NCI-H2171 treated with DMSO at 0.1 percent for 48 hours (cell line): ENCODE results near the gene CNN2.
A peak's percentile ranks its signal among the peaks of the same experiment; 100 is the strongest.

Source experiments
- DNase-seq: peaks from one replicate; lab custom pipeline; 2025; lab: John Stamatoyannopoulos, UW

CNN2 gene

DNA sequence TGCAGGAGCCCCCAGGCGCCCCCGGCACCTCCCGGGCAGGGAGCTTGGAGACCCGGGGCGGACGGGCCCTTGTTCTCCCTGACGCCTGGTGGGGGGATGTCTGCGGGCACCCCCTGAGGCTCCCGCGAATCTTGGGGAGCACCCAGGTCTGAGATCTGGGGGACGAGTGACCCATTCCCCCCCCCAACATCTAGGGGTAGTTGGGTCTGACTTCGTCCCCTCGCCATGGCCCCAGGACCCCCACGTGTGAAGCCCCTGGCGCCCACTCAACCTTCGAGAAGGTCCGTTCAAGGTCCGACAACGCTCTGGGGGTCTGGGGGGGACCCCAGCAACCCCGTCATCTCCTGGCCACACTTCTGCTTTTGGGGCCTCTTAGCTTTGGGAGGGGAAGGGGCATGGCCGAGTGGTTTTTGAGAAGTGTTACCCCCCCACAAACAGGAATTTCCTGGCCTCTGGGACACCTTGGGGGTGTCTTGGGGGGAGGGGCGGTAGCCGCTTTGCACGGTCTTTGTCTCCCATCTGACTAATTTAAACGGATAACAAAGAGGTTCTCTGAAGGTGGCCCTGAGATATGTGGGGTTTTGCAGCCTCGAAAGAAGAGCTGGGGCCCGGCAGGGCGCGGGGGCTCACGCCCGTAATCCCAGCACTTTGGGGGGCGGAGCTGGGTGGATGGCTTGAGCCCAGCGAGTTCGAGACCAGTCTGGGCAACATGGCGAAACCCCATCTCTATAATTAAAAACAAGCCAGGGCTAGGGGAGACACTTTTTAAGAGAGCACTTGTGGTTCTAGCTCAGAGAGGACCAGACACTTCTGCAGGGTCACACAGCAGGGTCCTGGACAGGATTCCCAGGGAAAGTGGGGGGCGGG is 608 bp downstream of the CNN2 start:
- peak; percentile 13 for DNase-seq

DNA sequence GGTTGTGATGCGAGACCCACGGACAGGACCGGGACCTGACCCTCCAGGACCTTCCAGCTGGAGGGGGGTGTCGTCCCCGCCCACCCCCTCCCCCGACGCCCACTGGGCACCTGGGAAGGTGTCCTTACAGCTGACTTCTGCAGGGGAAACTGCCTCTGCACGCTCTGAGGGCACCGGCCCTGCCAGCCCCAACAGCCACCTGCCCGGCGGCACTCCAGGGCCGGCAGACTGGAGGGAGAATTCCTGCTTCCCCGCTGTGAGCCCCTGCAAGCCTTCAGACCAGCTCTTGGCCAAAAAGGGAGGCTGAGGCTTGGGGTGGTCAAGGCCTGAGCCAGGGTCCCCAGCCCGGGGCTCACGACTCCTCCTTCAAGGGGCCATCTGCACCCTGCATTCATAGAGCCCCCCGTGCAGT is 1.2 kb downstream of the CNN2 start:
- DNase-seq, result no peak

DNA sequence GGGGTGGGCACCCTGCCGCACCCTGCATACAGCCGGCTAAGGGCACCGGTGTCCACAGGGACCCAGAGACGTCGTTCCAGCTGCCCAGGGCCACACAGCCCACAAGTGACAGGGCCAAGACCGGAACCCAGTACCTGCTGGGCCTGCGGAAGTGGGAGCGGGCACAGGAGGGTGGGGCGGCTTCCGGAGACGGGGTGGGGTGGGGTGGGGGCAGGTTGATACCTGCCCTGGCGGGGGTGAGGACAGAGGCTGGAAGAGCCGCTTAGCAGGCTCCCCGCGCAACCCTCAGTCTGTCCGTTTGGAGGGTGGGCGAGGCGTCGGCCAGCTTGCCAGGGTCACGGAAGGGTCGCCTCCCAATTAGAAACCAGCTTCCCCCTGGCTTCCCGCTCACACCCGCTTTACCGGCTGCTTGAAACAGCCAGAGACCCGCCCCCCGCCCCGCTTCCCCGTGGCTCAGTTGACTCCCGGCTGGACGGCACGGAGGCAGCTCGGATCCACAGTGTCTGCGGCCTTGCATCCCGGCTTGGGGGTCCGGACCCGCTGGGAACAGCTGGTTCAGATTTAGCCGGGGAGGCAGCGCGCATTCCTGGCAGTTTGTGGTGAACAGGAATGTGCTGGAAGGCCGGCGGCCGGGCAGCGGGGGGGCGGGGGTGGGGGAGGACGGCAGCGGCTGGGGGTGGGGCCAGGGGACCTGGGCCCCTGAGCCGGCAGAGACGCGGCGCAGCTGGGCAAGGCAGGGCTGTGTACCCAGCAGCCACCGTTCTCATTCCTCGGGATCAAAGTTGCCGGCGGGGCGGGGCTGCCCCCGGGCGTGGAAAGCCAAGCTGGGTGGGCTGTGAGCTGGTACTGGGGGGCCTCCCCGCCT is 1.9 kb downstream of the CNN2 start:
- peak; percentile 25 for DNase-seq

DNA sequence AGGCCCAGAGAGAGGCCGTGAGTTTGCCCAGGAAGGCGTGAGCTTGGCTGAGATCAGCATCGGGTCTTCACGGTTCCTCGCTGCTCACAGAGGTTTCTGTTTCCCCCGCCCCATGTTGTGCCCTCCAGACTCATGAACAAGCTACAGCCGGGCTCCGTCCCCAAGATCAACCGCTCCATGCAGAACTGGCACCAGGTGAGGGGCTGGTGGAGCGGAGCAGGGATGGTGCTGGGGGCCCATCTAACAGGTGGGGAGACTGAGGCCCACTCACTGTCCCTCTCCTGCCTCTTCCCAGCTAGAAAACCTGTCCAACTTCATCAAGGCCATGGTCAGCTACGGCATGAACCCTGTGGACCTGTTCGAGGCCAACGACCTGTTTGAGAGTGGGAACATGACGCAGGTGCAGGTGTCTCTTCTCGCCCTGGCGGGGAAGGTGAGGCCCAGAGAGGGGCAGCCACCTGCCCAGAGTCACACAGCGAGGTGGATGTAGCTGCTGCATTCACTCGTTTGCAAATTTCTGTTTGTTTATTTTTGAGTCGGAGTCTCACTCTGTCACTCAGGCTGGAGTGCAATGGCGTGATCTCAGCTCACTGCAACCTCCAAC is 6.0 kb downstream of the CNN2 start:
- DNase-seq, result no peak

DNA sequence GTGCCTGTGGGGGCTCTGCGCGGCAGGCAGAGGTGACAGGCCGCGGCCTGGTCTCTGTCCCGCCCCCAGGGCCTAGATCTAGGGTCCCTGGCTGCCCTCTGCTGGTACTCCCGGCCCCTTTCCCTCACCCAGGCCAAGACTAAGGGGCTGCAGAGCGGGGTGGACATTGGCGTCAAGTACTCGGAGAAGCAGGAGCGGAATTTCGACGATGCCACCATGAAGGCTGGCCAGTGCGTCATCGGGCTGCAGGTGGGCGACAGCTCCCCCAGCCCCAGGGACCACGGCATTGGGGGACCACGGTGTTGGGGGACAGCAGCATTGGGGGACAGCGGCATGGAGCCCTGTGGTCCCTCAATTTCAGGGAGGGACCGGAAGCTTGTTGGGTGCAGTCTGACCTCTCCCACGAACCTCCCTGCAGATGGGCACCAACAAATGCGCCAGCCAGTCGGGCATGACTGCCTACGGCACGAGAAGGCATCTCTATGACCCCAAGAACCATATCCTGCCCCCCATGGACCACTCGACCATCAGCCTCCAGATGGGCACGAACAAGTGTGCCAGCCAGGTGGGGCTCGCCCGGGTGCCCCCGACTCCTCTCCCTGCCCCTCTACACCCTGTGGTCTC is 9.7 kb downstream of the CNN2 start:
- DNase-seq, result no peak

DNA sequence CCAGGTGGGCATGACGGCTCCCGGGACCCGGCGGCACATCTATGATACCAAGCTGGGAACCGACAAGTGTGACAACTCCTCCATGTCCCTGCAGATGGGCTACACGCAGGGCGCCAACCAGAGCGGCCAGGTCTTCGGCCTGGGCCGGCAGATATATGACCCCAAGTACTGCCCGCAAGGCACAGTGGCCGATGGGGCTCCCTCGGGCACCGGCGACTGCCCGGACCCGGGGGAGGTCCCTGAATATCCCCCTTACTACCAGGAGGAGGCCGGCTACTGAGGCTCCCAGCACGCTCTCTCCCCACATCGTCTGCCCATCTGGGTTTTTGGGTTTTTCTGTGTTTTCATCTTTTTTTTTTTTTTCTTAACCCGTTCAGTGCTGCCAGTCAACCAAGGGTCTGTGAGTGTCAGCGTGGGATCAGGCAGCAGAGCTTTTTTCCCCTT is 11.2 kb downstream of the CNN2 start:
- no peak for DNase-seq

DNA sequence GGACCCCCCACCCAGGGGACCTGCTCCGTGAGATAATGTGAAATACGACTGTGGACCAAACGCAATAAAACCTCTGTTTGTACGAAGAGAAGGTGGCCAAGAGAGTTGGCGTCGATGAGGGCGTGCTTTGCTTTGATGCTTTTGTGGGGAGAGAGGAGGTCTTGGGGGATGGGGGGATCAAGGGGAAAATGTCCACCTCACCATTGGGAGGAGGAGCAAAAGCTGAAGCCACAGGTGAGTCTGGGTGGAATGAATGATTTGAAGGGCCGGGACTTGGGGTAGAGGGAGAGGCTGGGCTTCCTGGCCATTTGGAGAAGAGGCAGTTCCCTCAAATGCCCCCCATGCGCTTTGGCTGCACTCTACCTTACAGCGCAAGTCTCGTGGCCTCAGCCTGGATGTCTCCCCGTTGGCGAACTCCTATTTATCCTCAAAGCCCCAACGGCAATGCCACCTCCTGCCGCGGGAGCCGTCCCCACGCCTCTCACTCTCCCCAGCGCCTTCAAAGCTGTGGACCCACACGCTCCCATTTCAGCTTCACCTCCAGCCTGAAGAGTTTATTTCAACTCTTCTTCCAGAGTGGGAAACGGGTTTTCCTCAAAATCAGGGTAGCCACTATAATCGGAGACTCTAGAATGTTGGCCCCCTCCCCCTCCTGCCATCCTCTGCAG is 12.7 kb downstream of the CNN2 start:
- no peak for DNase-seq

DNA sequence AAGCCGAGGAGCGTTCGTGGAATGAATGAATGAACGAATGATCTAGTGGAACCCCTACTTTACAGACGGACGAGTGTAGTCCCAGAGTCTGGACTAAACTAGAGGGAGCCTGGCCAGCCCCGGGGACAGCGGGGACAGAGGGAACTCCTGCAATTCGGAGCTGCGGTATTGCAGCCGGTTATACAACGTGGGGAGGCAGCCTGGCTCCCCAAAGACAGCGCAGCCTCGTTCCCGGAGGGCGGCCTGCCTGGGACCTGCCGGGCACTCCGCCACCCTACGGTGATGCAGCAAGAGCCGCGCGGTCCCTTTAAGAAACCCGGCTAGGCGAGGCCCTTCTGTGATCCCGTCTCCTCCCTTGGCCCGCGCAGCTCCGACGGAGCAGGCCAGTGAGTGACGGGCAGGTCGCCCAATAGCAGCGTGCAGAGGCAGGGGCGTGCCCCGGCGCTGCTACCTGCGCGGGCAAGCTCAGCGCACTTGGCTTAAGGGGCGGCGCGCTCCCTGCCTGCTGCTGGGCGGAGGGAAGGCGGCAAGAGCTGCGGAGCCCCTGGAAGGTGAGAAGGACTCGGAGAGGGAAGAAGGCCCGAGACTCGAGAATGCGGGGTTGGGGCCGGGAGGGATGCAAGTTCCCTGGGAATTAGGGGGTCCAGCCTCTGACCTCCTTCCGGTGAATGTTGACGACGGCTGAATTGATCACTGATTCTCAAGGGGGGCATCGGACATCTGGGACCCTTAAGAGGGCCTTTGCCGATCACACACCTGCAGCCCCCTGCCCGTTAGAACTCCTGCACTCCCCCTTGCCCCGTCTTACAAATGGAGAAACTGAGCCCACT is 13.5 kb downstream of the CNN2 start, which contains the start of gene ABCA7:
Gene ABCA7 (plus strand): TSS at position 462 of the 830 bp plus-strand sequence. CDS start 1,255 bp downstream, outside the sequence.
- peak; percentile 99 for DNase-seq

DNA sequence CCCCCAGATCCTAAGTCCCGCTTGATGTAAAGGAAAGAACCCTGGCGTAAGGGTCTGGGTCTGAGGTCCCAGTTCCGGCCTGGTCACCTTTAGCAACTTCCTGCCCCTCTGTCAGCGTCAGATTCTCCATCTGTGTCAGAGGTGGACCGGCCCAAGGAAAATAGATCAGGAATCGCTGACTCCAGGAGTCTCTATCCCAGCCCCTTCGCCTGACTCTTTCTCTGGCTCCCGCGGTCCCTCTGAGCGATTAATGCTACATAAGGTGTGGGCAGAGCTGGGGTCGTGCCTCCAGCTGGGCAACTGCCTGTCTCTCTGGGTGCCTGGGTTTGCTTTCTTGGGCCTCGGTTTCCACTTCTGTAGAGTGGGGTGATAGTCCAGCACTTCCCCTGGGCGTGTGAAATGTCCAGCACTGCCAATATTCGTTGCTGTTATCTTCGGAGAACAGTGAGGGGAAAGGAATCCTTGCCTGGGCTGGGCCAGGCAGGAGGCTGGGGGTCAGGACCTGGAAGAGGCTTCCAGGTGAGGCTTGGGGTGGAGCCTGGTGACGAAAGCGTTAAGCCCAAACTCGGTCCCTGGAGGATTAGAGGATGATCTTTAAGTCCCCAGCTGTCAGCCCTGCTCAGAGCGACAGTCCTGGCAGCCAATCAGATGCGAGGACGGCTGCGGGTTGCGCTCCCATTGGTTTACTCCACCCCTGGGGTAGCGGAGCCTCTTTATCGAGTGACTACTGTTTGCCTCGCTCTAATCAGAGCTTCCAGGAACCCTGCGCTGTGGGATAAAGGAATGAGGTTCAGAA is 14.3 kb downstream of the CNN2 start:
- peak; percentile 97 for DNase-seq

DNA sequence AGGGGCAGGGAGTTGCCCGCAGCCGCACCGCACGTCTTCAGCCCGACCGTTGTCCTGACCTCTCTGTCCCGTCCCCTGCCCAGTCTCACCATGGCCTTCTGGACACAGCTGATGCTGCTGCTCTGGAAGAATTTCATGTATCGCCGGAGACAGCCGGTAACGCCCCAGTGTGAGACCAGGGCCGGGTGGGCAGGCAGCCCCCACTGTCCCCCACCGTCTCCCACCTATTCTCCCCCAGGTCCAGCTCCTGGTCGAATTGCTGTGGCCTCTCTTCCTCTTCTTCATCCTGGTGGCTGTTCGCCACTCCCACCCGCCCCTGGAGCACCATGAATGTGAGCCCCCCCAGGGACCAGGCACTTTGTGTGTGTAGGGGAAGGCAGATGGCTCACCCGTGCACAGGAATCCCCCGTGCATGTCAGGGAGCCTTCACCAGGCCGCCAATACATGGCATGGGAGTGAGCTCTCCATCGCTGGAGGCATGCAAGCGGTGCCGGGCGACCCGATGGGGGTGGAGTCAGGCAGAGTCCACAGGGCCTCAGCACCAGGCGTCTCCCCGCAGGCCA is 14.9 kb downstream of the CNN2 start:
- no peak for DNase-seq

DNA sequence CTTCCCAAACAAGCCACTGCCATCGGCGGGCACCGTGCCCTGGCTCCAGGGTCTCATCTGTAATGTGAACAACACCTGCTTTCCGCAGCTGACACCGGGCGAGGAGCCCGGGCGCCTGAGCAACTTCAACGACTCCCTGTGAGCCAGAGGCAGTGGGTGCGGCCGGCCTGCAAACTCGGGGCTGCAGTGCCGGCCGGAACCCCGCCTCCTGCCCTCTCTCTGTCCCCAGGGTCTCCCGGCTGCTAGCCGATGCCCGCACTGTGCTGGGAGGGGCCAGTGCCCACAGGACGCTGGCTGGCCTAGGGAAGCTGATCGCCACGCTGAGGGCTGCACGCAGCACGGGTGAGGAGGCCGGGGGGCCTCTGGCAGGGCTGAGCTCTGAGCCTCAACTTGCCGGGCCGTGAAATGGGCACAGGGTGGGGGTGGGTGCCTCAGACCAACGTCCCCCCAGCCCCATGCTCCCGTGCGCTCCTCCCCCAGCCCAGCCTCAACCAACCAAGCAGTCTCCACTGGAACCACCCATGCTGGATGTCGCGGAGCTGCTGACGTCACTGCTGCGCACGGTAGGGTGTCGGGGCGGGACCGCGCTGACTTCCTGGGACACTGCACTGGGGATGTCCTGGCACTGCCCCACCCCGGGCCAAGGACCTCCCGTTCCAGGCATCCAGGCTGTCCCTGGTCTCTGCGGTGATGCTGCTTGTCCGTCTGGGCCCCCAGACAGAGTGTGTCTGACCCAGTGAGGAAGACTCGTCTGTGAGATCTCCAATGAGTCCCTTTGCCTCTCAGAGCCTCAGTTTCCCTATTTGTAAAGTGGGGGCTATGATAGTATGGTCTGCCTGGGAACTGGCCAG is 15.7 kb downstream of the CNN2 start:
- peak; percentile 69 for DNase-seq

DNA sequence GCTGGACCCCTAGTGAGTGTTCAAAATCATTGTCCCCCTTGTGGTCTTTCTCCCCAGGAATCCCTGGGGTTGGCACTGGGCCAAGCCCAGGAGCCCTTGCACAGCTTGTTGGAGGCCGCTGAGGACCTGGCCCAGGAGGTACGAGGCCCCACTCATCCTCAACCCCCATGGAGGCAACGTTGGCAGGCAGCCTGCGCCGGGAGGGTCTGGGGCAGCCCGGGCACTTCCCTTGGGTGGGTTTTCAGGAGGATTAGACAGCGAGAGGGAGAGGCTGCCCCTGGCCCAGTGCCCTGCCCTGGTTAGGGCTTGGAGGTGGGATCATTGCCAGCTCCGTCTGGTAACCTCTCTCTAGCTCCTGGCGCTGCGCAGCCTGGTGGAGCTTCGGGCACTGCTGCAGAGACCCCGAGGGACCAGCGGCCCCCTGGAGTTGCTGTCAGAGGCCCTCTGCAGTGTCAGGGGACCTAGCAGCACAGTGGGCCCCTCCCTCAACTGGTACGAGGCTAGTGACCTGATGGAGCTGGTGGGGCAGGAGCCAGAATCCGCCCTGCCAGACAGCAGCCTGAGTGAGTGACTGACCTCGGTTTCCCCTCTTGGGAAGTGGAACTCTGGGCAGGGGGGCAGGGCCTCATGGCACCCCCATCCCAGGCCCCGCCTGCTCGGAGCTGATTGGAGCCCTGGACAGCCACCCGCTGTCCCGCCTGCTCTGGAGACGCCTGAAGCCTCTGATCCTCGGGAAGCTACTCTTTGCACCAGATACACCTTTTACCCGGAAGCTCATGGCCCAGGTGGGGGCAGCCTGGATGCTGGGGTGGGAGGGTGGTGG is 16.5 kb downstream of the CNN2 start:
- DNase-seq, result peak; percentile 65

DNA sequence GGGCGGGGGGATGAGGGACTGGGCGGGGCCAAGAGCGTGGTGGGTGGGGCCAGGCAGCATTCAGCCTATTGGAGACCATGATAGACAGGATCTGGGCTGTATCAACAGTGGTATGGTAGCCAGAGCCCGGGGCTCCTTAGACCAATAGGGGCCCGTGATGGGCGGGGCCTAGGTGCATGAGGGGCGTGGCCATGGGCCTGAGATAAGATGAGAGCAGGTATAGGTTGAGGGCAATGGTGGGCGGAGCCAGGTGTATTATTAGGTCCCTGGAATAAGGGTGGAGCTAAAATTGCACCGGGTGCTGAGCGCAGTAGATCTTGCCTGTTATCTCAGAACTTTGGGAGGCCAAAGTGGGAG is 18.8 kb downstream of the CNN2 start:
- peak; percentile 16 for DNase-seq

DNA sequence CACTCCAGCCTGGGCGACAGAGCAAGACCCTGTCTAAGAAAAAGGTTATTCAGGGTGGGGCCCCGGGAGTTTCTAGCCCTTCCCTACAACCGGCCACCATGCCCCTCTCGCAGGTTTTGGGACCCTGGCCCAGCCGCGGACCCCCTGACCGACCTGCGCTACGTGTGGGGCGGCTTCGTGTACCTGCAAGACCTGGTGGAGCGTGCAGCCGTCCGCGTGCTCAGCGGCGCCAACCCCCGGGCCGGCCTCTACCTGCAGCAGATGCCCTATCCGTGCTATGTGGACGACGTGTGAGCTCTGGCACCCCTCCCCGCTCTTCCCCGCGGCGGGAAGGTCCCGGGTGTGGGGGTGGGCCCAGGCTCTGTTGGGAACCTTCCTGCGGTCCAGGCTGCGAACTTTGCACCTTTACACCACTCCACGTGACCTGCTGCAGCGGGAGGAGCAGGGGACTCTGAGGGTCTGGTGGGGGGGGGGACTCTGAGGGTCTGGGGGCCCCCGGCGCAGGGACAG is 19.8 kb downstream of the CNN2 start:
- DNase-seq, result no peak

DNA sequence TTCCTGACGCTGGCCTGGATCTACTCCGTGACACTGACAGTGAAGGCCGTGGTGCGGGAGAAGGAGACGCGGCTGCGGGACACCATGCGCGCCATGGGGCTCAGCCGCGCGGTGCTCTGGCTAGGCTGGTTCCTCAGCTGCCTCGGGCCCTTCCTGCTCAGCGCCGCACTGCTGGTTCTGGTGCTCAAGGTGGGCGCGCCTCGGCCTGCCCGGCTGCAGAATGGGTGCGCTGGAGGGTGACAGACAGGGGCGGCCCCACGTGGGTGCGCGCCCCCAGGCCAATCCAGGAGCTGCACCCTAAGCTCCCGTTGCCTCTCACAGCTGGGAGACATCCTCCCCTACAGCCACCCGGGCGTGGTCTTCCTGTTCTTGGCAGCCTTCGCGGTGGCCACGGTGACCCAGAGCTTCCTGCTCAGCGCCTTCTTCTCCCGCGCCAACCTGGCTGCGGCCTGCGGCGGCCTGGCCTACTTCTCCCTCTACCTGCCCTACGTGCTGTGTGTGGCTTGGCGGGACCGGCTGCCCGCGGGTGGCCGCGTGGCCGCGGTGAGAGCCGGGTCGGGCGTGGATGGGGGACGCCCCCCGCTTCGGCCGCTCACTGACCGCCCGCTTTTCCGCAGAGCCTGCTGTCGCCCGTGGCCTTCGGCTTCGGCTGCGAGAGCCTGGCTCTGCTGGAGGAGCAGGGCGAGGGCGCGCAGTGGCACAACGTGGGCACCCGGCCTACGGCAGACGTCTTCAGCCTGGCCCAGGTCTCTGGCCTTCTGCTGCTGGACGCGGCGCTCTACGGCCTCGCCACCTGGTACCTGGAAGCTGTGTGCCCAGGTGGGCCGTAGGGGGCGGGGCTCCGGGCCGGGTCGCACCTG is 20.7 kb downstream of the CNN2 start:
- DNase-seq, result no peak

DNA sequence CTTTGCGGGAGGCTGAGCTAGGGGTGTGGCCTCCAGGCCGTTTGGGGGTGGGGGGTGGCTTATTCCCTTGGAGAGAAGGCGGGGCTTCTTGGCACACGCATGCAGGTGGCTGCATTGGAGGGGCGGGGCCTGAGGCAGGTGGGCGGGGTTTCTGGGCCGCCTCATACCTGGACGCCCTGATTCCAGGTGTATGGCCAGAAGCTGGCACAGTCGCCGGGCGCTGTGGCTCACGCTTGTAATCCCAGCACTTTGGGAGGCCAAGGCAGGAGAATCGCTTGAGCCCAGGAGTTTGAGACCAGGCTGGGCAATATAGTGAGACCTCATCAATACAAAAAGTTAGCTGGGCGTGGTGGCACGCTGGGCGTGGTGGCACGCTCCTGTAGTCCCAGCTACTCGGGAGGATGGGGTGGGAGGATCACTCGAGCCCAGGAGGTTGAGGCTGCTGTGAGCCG is 21.3 kb downstream of the CNN2 start:
- DNase-seq, result no peak
